Raji (cell line): ENCODE measurements around the gene GGTLC3.
"Not testable (repeated sequence)": the region's sequence is repeated elsewhere in the genome, so short reads cannot be mapped to it uniquely, and the experiment has no call there.

Source experiments
- POLR2A ChIP-seq: IDR thresholded peaks from 2 replicates; pipeline ENCODE4 v1.6.1; 2011; ENCODE audit warnings: low read depth, low read length, control low read depth; ENCODE audit not compliant: insufficient read depth

GGTLC3 gene

DNA sequence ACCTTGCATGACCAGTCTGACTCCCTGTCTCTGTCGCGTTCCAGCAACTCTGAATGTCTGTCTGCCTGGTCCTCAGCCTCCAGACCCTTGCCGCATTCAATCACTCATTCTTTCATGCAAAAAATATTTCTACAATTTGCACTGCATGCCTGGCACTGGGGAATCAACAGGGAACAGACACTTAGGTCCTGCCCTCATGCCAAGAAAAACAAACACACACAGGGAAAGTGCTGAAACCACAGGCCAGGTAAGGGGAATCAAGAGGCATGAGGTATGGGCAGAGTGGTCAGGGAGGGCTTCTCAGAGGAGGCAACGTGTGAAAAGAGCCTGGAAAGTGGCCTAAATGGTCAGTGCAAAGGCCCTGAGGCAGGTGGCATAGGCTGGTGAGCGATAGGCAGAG, at the start of gene GGTLC3:
Gene GGTLC3 (minus strand): TSS at position 101 of the 400 bp plus-strand sequence. CDS start 264 bp downstream, outside the sequence.
- TF ChIP-seq POLR2A: not testable (repeated sequence)

GRCh38 chr22:18527752-18528596, 10.0 kb upstream of the GGTLC3 start, which contains the start of gene TMEM191B:
Gene TMEM191B, plus strand, starts transcription at chr22:18527802. Its CDS starts 179 bp downstream, at chr22:18527981.
- TF ChIP-seq POLR2A: not testable (repeated sequence)
